A549 treated with dexamethasone at 1 μM for 4 hours (cell line): ENCODE results near the gene OR4K14. TPM values are rescaled to one million over a fixed set of nuclear protein-coding genes. Genes with fewer than 3 reads are reported as not detected.

Experiments
- total RNA-seq: library from RNA; stranded (reverse); fragments of 200-300 nt; extraction: Qiagen RNA extraction; gene quantifications from 5 replicates; pipeline ENCODE4 v1.2.3, GENCODE V29; 2022

The OR4K14 gene
- total RNA-seq: not detected in 5 replicates

GRCh38 chr14:20019257-20019865 is at the start of gene OR4K14:
TSS of gene OR4K14 (minus strand) at chr14:20019307. CDS start at chr14:20015193, 4,114 bp downstream.

GRCh38 chr14:20059745-20060144 is 40.6 kb upstream of the OR4K14 start, which contains the start of gene OR4L1:
TSS of gene OR4L1 (plus strand) at chr14:20060045. CDS start at chr14:20060045, 0 bp downstream.

GRCh38 chr14:20035938-20036337 is 16.8 kb upstream of the OR4K14 start, which contains the start of gene OR4K13:
TSS of gene OR4K13 (minus strand) at chr14:20036038. CDS start at chr14:20034758, 1,280 bp downstream.

GRCh38 chr14:20001863-20002262 is 17.2 kb downstream of the OR4K14 start, which contains the start of gene OR4Q2:
TSS of gene OR4Q2 (plus strand) at chr14:20002163.

GRCh38 chr14:19975291-19975690 is 43.8 kb downstream of the OR4K14 start, which contains the start of gene OR4K15:
TSS of gene OR4K15 (plus strand) at chr14:19975591. CDS start at chr14:19975591, 0 bp downstream.

Other genes starting within 250 kb of the OR4K14 start
- not detected in 5 replicates for gene OR4M1, start 245.8 kb downstream of the OR4K14 start, total RNA-seq
- not detected in 5 replicates for gene OR4N2, start 215.5 kb downstream of the OR4K14 start, total RNA-seq
- gene OR4K2, start 144.2 kb downstream of the OR4K14 start, total RNA-seq: not detected in 5 replicates
- not detected in 5 replicates for gene OR4K5, start 98.7 kb downstream of the OR4K14 start, total RNA-seq
- gene OR4K1, start 88.4 kb downstream of the OR4K14 start, total RNA-seq: not detected in 5 replicates
- not detected in 5 replicates for gene OR4K15, start 43.7 kb downstream of the OR4K14 start, total RNA-seq
- gene OR4Q2, start 17.1 kb downstream of the OR4K14 start, total RNA-seq: not detected in 5 replicates
- not detected in 5 replicates for gene OR4K13, start 16.7 kb upstream of the OR4K14 start, total RNA-seq
- not detected in 5 replicates for gene OR4L1, start 40.7 kb upstream of the OR4K14 start, total RNA-seq
- not detected in 5 replicates for gene OR4K17, start 91.4 kb upstream of the OR4K14 start, total RNA-seq
- not detected in 5 replicates for gene OR4N5, start 119.5 kb upstream of the OR4K14 start, total RNA-seq
- not detected in 5 replicates for gene OR11G2, start 171.6 kb upstream of the OR4K14 start, total RNA-seq
- not detected in 5 replicates for gene OR11H6, start 204.4 kb upstream of the OR4K14 start, total RNA-seq
- not detected in 5 replicates for gene OR11H7, start 209.7 kb upstream of the OR4K14 start, total RNA-seq
- gene OR11H4, start 220.0 kb upstream of the OR4K14 start, total RNA-seq: not detected in 5 replicates